ENCODE data around the gene KLHL25.
"Not testable (repeated sequence)": the region's sequence is repeated elsewhere in the genome, so short reads cannot be mapped to it uniquely, and the experiment has no call there.

The KLHL25 gene

GRCh38 chr15:85810075-85810474, 15.3 kb upstream of the KLHL25 start:
- DNase-seq (ENCODE audit: low read depth, low spot score), result no peak
- H3K27ac ChIP-seq, result no peak overlapping the region

GRCh38 chr15:85805420-85805819, 10.7 kb upstream of the KLHL25 start:
- no peak for DNase-seq (ENCODE audit: low read depth, low spot score)
- no peak overlapping the region for H3K27ac ChIP-seq

- H3K27ac ChIP-seq, result no peak overlapping the region
- no peak for DNase-seq (ENCODE audit: low read depth, low spot score)
Measured at GRCh38 chr15:85804481-85805170, 9.9 kb upstream of the KLHL25 start.

DNA sequence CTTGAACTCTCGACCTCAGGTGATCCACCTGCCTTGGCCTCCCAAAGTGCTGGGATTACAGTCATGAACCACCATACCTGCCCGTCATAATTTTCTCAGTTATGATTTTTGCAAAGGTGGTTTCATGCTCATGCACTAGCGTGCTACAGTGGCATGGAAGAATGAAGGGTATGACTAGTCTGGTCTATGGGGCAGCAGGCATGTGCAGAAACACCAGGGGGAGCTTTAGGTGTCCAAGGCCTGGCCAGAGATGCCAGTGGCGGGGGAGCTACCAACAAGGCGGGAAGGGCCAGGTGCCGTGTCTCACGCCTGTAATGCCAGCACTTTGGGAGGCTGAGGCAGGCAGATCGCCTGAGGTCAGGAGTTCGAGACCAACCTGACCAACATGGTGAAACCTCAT, 7.9 kb upstream of the KLHL25 start:
- H3K27ac ChIP-seq; DNase-seq (ENCODE audit: low read depth, low spot score): not testable (repeated sequence)

GRCh38 chr15:85800478-85801123, 5.9 kb upstream of the KLHL25 start:
- H3K27ac ChIP-seq, result no peak overlapping the region
- peak; percentile 37 for DNase-seq (ENCODE audit: low read depth, low spot score)

DNA sequence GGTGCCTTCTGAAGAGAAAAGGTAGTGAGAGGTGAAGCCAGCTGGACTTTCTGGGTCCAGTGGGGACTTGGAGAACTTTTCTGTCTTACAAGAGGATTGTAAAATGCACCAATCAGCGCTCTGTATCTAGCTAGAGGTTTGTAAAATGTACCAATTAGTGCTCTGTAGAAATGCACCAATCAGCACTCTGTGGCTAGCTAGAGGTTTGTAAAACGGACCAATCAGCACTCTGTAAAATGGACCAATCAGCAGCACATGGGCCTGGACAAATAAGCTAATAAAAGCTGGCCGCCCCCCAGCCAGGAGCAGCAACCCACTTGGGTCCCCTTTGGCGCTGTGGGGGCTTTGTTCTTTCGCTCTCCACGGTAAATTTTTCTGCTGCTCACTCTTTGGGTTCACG, 1.6 kb upstream of the KLHL25 start:
- not testable (repeated sequence) for DNase-seq (ENCODE audit: low read depth, low spot score); H3K27ac ChIP-seq

DNA sequence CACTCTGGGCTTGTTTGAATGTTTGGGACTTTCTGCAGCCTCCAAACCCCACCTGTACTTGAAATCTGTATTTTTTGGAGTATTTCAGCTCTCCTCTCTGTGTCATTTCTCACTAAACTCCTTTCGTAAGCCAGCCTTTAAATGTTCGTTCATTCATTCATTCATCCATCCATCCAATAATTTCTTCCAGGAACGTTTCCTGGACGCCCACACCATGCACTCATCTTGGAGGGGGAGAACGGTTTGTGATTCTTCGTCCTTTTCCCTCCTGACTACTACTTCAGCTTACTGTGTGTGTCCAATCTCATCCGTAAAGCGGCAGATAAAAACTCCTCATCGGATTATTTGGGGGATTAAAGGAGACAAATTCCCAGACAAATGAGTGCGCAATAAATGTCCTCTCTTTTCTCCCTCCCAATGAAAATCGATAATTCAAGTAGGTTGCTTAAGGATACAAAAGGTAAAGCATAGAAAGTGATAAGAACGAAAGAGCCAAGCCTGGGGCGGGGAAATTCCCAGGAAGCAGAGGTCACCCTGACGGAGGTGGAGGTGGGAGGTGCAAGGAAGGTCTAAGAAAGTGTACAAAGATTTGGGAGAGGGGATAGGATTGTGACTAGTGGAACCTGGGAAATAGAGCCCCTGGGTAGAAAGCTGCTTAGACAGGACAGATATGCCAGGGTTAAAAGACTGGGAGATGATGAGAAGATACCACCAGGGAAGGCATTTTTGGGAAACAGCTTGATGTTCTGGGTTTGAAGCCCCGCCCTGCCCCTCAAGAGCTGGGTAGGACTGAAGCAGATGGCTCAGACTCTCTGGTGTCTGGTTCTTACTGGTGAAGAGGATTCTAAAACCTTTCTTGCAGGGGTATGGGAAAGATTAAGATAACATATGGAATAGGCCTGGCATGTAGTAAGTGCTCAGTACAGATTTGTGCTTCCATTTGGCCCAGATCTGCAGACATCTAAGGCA, 896 bp upstream of the KLHL25 start:
- no peak for DNase-seq (ENCODE audit: low read depth, low spot score)
- H3K27ac ChIP-seq, result no peak overlapping the region

DNA sequence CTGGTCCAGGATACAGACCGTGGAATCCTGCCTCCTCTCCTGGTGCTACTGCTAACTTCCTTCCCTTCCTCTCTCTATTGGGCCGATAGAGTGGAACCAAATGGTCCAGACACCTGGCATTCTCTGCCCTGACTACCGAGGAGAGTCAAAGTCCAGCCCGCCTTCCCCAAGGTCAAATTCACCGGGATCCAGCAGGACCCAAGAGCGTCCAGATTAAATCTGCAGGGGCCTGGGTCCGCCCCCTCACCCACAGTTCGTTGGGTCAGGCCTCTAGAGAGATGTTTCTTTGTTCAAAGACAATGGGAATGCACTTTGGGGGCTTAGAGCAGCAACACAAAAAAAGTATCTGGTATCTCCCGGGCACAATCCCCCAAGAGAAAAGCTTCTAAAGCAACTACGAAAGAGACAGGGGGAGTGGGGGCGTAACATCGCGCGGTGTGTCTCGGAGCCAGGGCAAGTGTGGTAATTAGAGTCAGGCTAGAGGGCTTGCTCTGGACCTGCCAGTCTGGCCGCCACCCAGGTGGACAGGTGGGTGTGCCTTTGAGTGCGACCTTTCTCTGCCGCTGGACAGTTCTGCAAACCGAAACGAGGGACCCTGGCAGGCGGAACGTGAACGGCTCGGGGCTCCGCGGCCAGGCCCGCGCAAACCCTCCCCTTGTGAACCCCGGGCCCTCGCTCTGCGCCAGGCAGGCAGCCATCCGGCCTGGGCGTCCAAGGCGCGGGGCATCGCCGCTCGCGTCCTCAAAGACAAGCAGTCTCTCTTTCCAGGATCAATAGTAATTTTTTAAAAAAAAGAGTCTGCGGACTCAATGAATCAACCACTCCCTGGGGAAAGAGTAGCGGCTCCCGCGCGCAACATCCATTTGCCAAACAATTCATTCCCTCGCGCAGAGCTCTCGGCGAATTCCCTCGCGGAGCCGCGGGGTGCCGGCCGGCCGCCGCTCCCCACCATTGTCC, 806 bp downstream of the KLHL25 start:
- DNase-seq (ENCODE audit: low read depth, low spot score), result no peak
- H3K27ac ChIP-seq, result peak overlapping the region; percentile 56

GRCh38 chr15:85792912-85793590, 1.7 kb downstream of the KLHL25 start:
- H3K27ac ChIP-seq, result no peak overlapping the region

DNA sequence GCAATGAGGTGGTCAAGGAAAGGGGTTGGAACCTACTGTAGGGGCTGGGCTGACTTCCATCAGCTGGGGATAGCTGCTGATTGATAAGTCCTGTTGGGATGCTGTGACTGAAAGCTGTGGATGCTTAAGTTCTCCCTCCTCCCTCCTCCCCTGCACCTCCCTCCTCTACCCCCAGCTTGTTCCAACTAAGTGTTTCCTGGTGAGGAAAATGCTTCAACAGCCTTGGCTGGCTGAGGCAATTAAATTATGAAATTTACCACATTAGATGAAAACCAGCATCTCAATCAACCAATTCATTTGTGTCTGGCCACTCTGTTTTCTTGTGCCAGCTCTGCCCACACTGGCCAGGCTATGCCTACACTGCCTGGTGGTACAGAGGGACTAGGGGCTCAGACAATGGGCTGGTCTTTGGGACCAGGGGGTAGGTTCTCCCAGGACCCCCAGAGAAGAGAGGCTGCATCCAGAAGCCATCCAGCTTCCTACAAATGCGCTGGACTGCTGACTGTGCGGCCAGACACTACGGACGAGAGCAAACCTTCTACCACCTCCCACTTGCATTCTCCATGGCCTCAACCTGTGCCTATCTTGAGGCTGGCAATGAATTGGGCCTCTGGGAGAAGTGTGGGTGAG, 2.5 kb downstream of the KLHL25 start:
- no peak overlapping the region for H3K27ac ChIP-seq

More at GRCh38 chr15:85792912-85793590, 1.7 kb downstream of the KLHL25 start:
- no peak for DNase-seq (ENCODE audit: low read depth, low spot score)

DNA sequence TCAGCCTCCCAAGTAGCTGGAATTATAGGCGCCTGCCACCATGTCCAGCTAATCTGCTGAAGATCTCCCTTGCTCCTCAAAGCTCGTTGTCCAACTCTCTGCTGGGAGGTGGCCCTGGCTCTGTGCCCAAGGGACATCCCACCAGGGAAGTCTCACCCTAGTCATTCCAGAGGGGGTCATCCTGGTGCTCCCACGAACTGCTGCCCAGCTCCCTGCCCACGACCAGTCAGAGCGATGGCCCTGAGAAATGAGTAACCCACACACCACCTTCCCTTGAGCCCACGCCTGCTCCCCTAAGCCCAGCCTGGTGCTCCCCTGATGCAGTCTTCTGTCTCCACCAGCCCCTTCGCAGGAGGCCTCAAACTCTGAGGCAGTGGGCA, 5.2 kb downstream of the KLHL25 start:
- H3K27ac ChIP-seq, result no peak overlapping the region
- no peak for DNase-seq (ENCODE audit: low read depth, low spot score)

More for the DNA sequence above, 2.5 kb downstream of the KLHL25 start:
- DNase-seq (ENCODE audit: low read depth, low spot score), result no peak

GRCh38 chr15:85788771-85789495, 5.8 kb downstream of the KLHL25 start:
- DNase-seq (ENCODE audit: low read depth, low spot score), result no peak
- H3K27ac ChIP-seq, result no peak overlapping the region

DNA sequence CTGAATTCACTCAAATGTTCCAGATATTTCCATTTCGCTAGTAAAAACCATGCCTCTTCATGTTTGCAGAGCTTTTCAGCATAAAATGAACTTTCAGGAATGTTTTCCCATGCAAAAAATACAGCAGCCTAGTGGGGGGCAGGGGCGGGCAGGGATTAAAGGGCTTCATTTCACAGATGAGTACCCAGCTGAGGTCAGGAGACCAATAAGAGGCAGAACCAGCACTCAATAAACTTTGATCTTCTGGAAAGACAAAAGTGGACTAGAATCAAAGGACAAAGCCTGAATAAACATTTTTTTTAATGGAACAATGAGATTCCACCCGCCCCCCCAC, 8.0 kb downstream of the KLHL25 start:
- peak overlapping the region; percentile 84 for H3K27ac ChIP-seq
- DNase-seq (ENCODE audit: low read depth, low spot score), result no peak

GRCh38 chr15:85785887-85786780, 8.6 kb downstream of the KLHL25 start:
- H3K27ac ChIP-seq, result peak overlapping the region; percentile 84
- DNase-seq (ENCODE audit: low read depth, low spot score), result no peak

DNA sequence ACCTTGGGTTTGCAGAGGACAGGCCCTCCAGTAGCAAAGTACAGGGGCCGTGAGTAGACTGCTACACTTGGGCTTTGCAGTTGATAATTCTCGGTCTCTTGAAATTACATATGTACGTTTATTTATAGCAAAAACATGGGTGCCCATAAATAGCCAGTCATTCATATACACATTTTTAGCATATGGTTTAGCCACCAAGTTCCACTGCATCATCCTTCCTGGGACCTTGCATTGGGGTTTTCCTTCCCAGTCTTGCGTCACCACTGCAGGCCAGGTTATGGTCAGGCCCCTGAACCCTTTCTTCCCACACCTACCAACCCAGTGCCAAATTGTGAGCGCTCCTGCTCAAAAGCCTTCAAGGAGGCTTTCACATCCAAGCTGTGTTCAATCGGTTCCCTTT, 12.7 kb downstream of the KLHL25 start:
- DNase-seq (ENCODE audit: low read depth, low spot score), result no peak
- H3K27ac ChIP-seq, result no peak overlapping the region

DNA sequence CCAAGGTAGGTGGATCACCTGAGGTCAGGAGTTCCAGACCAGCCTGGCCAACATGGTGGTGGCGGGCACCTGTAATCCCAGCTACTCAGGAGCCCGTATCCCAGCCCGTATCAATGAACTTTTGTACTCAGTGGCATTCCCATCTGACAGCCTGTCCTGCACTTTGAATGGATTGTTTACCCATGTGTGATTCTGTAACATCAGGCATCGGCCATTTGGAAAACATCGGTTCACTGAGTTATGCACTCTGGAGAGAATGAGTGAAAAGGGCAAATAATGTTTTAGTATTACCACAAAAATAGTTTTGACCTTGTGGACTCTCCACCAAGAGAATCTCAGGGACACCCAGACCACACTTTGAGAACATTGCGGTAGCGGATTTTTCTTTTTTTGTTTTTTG, 13.6 kb downstream of the KLHL25 start:
- DNase-seq (ENCODE audit: low read depth, low spot score), result no peak
- H3K27ac ChIP-seq, result no peak overlapping the region

- DNase-seq (ENCODE audit: low read depth, low spot score), result no peak
- no peak overlapping the region for H3K27ac ChIP-seq
Measured at GRCh38 chr15:85780225-85780985, 14.3 kb downstream of the KLHL25 start.

Data from epithelial cell of prostate (primary cell).